ENCODE measurements around the gene TNFRSF11A.

The TNFRSF11A gene

GRCh38 chr18:62388855-62389760 lies 64.0 kb downstream of the TNFRSF11A start:
- no peak for DNase-seq (ENCODE audit: low spot score)
- H3K4me1 Mint-ChIP-seq (ENCODE audit: low read depth), result no peaks in the 10 kb centered on the region
- H3K4me3 Mint-ChIP-seq, result no peak overlapping the region
- no peaks in the 10 kb centered on the region for H3K27me3 Mint-ChIP-seq (ENCODE audit: low read depth)
- H3K27ac Mint-ChIP-seq, result no peak overlapping the region
- H3K9me3 Mint-ChIP-seq, result no peaks in the 10 kb centered on the region
- H3K36me3 Mint-ChIP-seq (ENCODE audit: low read depth), result peaks cover 26% of the 10 kb centered on the region

DNA sequence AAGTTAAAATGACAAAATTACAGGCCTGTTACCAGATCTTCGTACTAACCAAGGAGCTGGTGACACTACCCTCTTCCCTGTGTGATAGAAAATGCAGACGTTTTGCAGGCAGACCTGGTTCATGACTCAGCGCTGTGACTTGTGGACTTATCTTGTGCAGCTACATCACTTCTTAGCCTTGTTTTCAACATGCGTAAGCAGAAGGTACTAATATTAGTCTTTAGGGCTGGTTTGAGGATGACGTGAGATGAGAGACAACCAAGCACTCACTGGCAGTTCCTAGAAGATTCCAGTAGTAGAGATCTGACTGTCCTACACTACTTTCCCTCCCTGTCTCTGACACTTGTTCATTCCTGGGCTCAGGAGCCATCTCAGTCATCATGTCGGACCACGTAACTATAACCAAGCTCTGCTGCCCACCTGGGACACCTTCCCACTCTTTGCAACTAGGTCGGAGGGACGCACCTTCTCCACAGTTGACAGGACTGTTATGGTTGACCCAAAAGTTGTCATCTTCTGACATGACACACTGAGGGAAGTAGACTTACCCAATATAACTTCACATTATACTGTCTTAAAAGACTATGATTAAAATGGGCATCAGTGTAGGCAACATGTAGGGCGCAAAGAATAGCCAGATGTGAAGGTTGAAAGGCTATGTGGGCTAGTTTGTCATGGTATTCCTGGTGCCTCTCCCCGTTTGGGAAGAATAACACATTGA lies 64.8 kb downstream of the TNFRSF11A start:
- no peaks in the 10 kb centered on the region for H3K4me1 Mint-ChIP-seq (ENCODE audit: low read depth)
- no peak for DNase-seq (ENCODE audit: low spot score)
- peaks cover 26% of the 10 kb centered on the region for H3K36me3 Mint-ChIP-seq (ENCODE audit: low read depth)
- H3K27ac Mint-ChIP-seq, result no peak overlapping the region
- no peak overlapping the region for H3K4me3 Mint-ChIP-seq
- H3K27me3 Mint-ChIP-seq (ENCODE audit: low read depth), result no peaks in the 10 kb centered on the region
- no peaks in the 10 kb centered on the region for H3K9me3 Mint-ChIP-seq

- Mint-ChIP-seq H3K4me3 (no peak overlapping the region), H3K27me3 (ENCODE audit: low read depth) (no peaks in the 10 kb centered on the region), H3K4me1 (ENCODE audit: low read depth) (peaks cover 30% of the 10 kb centered on the region), H3K36me3 (ENCODE audit: low read depth) (peaks cover 9% of the 10 kb centered on the region), H3K27ac (no peak overlapping the region), H3K9me3 (no peaks in the 10 kb centered on the region)
- DNase-seq (ENCODE audit: low spot score), result no peak
These were observed 69.1 kb downstream of the TNFRSF11A start for GRCh38 chr18:62394006-62394763.

DNA sequence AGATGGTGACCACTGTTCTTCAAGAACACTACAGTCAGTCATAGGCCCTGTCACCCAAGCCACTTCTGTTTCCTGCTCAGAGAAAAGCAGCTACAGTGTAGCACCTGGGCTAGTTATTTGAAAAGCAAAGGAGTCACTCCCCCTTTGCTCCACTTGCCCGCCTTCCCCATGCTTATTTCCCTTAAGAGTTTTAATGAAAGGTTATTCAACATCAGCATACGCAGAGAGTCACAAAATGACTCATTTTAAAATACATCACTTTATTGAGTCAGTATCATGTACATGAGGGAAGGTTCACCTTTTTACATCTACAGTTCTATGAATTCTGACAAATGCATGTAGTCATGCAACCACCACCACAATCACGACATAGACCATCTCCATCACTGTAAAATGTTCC lies 71.3 kb downstream of the TNFRSF11A start:
- peak; percentile 28 for DNase-seq (ENCODE audit: low spot score)
- H3K9me3 Mint-ChIP-seq, result no peaks in the 10 kb centered on the region
- peaks cover 48% of the 10 kb centered on the region for H3K4me1 Mint-ChIP-seq (ENCODE audit: low read depth)
- peaks cover 2% of the 10 kb centered on the region for H3K36me3 Mint-ChIP-seq (ENCODE audit: low read depth)
- H3K27me3 Mint-ChIP-seq (ENCODE audit: low read depth), result no peaks in the 10 kb centered on the region
- no peak overlapping the region for H3K4me3 Mint-ChIP-seq
- peak overlapping the region; percentile 29 for H3K27ac Mint-ChIP-seq

- H3K9me3 Mint-ChIP-seq, result peaks cover 3% of the 10 kb centered on the region
These were observed 71.9 kb downstream of the TNFRSF11A start for GRCh38 chr18:62396967-62397366.

GRCh38 chr18:62398291-62398690 lies 73.2 kb downstream of the TNFRSF11A start:
- Mint-ChIP-seq H3K27ac (no peak overlapping the region), H3K27me3 (ENCODE audit: low read depth) (no peaks in the 10 kb centered on the region), H3K36me3 (ENCODE audit: low read depth) (peaks cover 7% of the 10 kb centered on the region), H3K4me1 (ENCODE audit: low read depth) (peaks cover 56% of the 10 kb centered on the region), H3K4me3 (no peak overlapping the region), H3K9me3 (peaks cover 16% of the 10 kb centered on the region)
- no peak for DNase-seq (ENCODE audit: low spot score)

More at GRCh38 chr18:62396967-62397366, 71.9 kb downstream of the TNFRSF11A start:
- no peak overlapping the region for H3K4me3 Mint-ChIP-seq
- DNase-seq (ENCODE audit: low spot score), result no peak
- H3K36me3 Mint-ChIP-seq (ENCODE audit: low read depth), result no peaks in the 10 kb centered on the region
- peaks cover 52% of the 10 kb centered on the region for H3K4me1 Mint-ChIP-seq (ENCODE audit: low read depth)
- H3K27ac Mint-ChIP-seq, result peak overlapping the region; percentile 29
- no peaks in the 10 kb centered on the region for H3K27me3 Mint-ChIP-seq (ENCODE audit: low read depth)

GRCh38 chr18:62399276-62399675 lies 74.2 kb downstream of the TNFRSF11A start:
- H3K36me3 Mint-ChIP-seq (ENCODE audit: low read depth), result peaks cover 7% of the 10 kb centered on the region
- peak overlapping the region; percentile 38 for H3K27ac Mint-ChIP-seq
- DNase-seq (ENCODE audit: low spot score), result no peak
- H3K27me3 Mint-ChIP-seq (ENCODE audit: low read depth), result no peaks in the 10 kb centered on the region
- H3K4me1 Mint-ChIP-seq (ENCODE audit: low read depth), result peaks cover 56% of the 10 kb centered on the region
- no peak overlapping the region for H3K4me3 Mint-ChIP-seq
- H3K9me3 Mint-ChIP-seq, result peaks cover 16% of the 10 kb centered on the region

GRCh38 chr18:62399781-62400308 lies 74.7 kb downstream of the TNFRSF11A start:
- DNase-seq (ENCODE audit: low spot score), result no peak
- Mint-ChIP-seq H3K9me3 (peaks cover 16% of the 10 kb centered on the region), H3K4me3 (peak overlapping the region; percentile 32), H3K36me3 (ENCODE audit: low read depth) (peaks cover 7% of the 10 kb centered on the region), H3K4me1 (ENCODE audit: low read depth) (peaks cover 56% of the 10 kb centered on the region), H3K27ac (peak overlapping the region; percentile 82), H3K27me3 (ENCODE audit: low read depth) (no peaks in the 10 kb centered on the region)

- Mint-ChIP-seq H3K27me3 (ENCODE audit: low read depth) (no peaks in the 10 kb centered on the region), H3K4me1 (ENCODE audit: low read depth) (peaks cover 52% of the 10 kb centered on the region), H3K36me3 (ENCODE audit: low read depth) (peaks cover 7% of the 10 kb centered on the region), H3K4me3 (peak overlapping the region; percentile 47), H3K27ac (peak overlapping the region; percentile 37), H3K9me3 (peaks cover 16% of the 10 kb centered on the region)
- no peak for DNase-seq (ENCODE audit: low spot score)
These were observed 75.8 kb downstream of the TNFRSF11A start for GRCh38 chr18:62400916-62401315.

GRCh38 chr18:62402342-62402948 lies 77.3 kb downstream of the TNFRSF11A start:
- Mint-ChIP-seq H3K27ac (no peak overlapping the region), H3K9me3 (peaks cover 16% of the 10 kb centered on the region), H3K4me3 (no peak overlapping the region), H3K36me3 (ENCODE audit: low read depth) (peaks cover 7% of the 10 kb centered on the region), H3K4me1 (ENCODE audit: low read depth) (peaks cover 46% of the 10 kb centered on the region), H3K27me3 (ENCODE audit: low read depth) (no peaks in the 10 kb centered on the region)
- DNase-seq (ENCODE audit: low spot score), result no peak

- peaks cover 16% of the 10 kb centered on the region for H3K9me3 Mint-ChIP-seq
- H3K4me3 Mint-ChIP-seq, result no peak overlapping the region
- H3K36me3 Mint-ChIP-seq (ENCODE audit: low read depth), result peaks cover 9% of the 10 kb centered on the region
- H3K4me1 Mint-ChIP-seq (ENCODE audit: low read depth), result peaks cover 46% of the 10 kb centered on the region
- no peak overlapping the region for H3K27ac Mint-ChIP-seq
- DNase-seq (ENCODE audit: low spot score), result no peak
- no peaks in the 10 kb centered on the region for H3K27me3 Mint-ChIP-seq (ENCODE audit: low read depth)
These were observed 78.0 kb downstream of the TNFRSF11A start for GRCh38 chr18:62403120-62403519.

DNA sequence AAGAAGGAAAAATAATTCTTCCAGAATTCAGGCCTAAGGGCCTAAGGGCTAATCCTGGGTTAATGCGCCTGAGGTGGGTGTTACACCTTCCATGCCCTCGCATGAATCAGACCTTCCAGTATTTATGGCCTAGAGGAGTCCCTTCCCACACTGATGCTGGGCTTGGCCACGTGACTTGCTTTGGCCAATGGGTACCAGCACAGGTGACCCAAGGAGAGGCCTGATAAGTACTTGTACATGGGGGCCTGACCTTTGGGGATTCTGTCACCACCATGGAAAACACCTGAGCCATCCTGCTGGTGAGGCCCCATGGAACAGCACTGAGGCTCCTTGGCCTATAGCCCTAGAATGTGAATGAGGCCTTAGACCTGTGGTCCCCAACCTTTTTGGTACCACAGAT lies 79.8 kb downstream of the TNFRSF11A start:
- peaks cover 16% of the 10 kb centered on the region for H3K9me3 Mint-ChIP-seq
- DNase-seq (ENCODE audit: low spot score), result no peak
- no peak overlapping the region for H3K27ac Mint-ChIP-seq
- peaks cover 31% of the 10 kb centered on the region for H3K4me1 Mint-ChIP-seq (ENCODE audit: low read depth)
- H3K27me3 Mint-ChIP-seq (ENCODE audit: low read depth), result no peaks in the 10 kb centered on the region
- H3K36me3 Mint-ChIP-seq (ENCODE audit: low read depth), result peaks cover 11% of the 10 kb centered on the region
- no peak overlapping the region for H3K4me3 Mint-ChIP-seq

- Mint-ChIP-seq H3K4me1 (ENCODE audit: low read depth) (peaks cover 17% of the 10 kb centered on the region), H3K27ac (peak overlapping the region; percentile 75), H3K27me3 (ENCODE audit: low read depth) (no peaks in the 10 kb centered on the region), H3K9me3 (peaks cover 16% of the 10 kb centered on the region), H3K36me3 (ENCODE audit: low read depth) (peaks cover 17% of the 10 kb centered on the region), H3K4me3 (peak overlapping the region; percentile 7)
- DNase-seq (ENCODE audit: low spot score), result peak; percentile 24
These were observed 82.5 kb downstream of the TNFRSF11A start for GRCh38 chr18:62407660-62408059.

Data from T-helper 2 cell treated with Interferon-gamma antibody and Interleukin-4, amounts not matched to agents 5 μg/mL and 100 μg/mL, for 36 hours (primary cell).